Ascending aorta (tissue), 2 donors: ENCODE data around the gene SMAD5. TPM values are rescaled to one million over a fixed set of nuclear protein-coding genes. Genes with fewer than 3 reads are reported as not detected.

ENCODE experiments used
- DNase-seq, 2 donors: peaks; one replicate each; pipeline ENCODE4 v3.0.0-alpha.2; 2019; ENCODE audit warnings: low spot score in 2 of 2
- H3K27ac ChIP-seq, 2 donors: fragments of 200-600 bp; sonication (generic); one replicate each; pipeline ENCODE4 v1.5.1; 2016 to 2017; ENCODE audit warnings: mild to moderate bottlenecking in 1 of 2
- H3K27me3 ChIP-seq: fragments of 200-600 bp; sonication (generic); one replicate; pipeline ENCODE4 v1.5.1; 2017
- H3K36me3 ChIP-seq, 2 donors: fragments of 200-600 bp; sonication (generic); one replicate each; pipeline ENCODE4 v1.5.1; 2016
- H3K4me1 ChIP-seq, 2 donors: fragments of 200-600 bp; sonication (generic); one replicate each; pipeline ENCODE4 v1.5.1; 2016 to 2017; ENCODE audit warnings: mild to moderate bottlenecking in 1 of 2
- H3K4me3 ChIP-seq, 2 donors: fragments of 200-600 bp; sonication (generic); one replicate each; pipeline ENCODE4 v1.5.1; 2016 to 2017; ENCODE audit warnings: mild to moderate bottlenecking in 1 of 2
- H3K9me3 ChIP-seq, 2 donors: fragments of 200-600 bp; sonication (generic); one replicate each; pipeline ENCODE4 v1.5.1; 2016
- CTCF ChIP-seq, 3 experiments: fragments of 200-600 bp in 2 of 3; fragments of 450-650 bp in 1 of 3; sonication (generic) in 2 of 3; IDR thresholded peaks; one replicate each; pipeline ENCODE4 v1.5.1; 2016 to 2019; ENCODE audit warnings: antibody characterized with exemption in 3 of 3, mild to moderate bottlenecking in 1 of 3, moderate library complexity in 1 of 3
- intact Hi-C: fragments of 100-400 bp; cut with DNase I; formaldehyde crosslinking; loops from one replicate; pipeline ENCODE4 v1.15.1; 2023
- total RNA-seq: library from RNA; depleted of rRNA; stranded (reverse); fragments of >200 nt; gene quantifications from one replicate; pipeline ENCODE4 v1.1.0, GENCODE V29; 2016

SMAD5 gene
- 23.8 TPM for total RNA-seq

GRCh38 chr5:136132557-136133221, at the start of gene SMAD5:
TSS of gene SMAD5 (plus strand) at chr5:136132845. CDS start at chr5:136153761, 20,916 bp downstream.
- no peak for TF ChIP-seq CTCF (IDR thresholded peaks at IDR 0.05)
- Histone ChIP-seq H3K27ac (peak within 1 kb of the TSS; percentile 96 to 97), H3K36me3 (no peaks in the 10 kb centered on the region), H3K27me3 (no peaks in the 10 kb centered on the region), H3K4me1 (peaks cover 6 to 31% of the 10 kb centered on the region in 2 donors), H3K4me3 (peak within 1 kb of the TSS; percentile 76 to 84), H3K9me3 (no peaks in the 10 kb centered on the region)
- intact Hi-C loops = loop anchor here (2.0 to 5.0 kb wide), 3 partner anchors 52 to 105 kb away; partner anchors contain the start of gene TGFBI
- peak; percentile 82 to 97 for DNase-seq

GRCh38 chr5:136084698-136085097, 47.9 kb upstream of the SMAD5 start:
- TF ChIP-seq CTCF (IDR thresholded peaks at IDR 0.05) = no peak
- intact Hi-C loops = loop anchor here (5.0 kb wide), 1 partner anchor 197 kb away; no protein-coding TSS in a partner anchor
- peak; percentile 21 to 79 for DNase-seq
- H3K4me3 ChIP-seq = no peak overlapping the region
- no peaks in the 10 kb centered on the region for H3K27me3 ChIP-seq
- H3K27ac ChIP-seq = no peak overlapping the region
- H3K9me3 ChIP-seq = no peaks in the 10 kb centered on the region
- H3K36me3 ChIP-seq = no peaks in the 10 kb centered on the region
- peaks cover 0 to 5% of the 10 kb centered on the region in 2 donors for H3K4me1 ChIP-seq

- Histone ChIP-seq H3K4me3 (no peak overlapping the region), H3K27ac (no peak overlapping the region), H3K36me3 (no peaks in the 10 kb centered on the region), H3K27me3 (no peaks in the 10 kb centered on the region), H3K9me3 (no peaks in the 10 kb centered on the region), H3K4me1 (peaks cover 0 to 5% of the 10 kb centered on the region in 2 donors)
- no peak for DNase-seq
- intact Hi-C loops = no loop called here
- TF ChIP-seq CTCF (IDR thresholded peaks at IDR 0.05) = no peak
Observed at GRCh38 chr5:136086783-136087566, 45.7 kb upstream of the SMAD5 start.

- peak; percentile 16 to 80 for DNase-seq
Observed at GRCh38 chr5:136087961-136088871, 44.4 kb upstream of the SMAD5 start.

More at GRCh38 chr5:136087961-136088871, 44.4 kb upstream of the SMAD5 start:
- H3K36me3 ChIP-seq = no peaks in the 10 kb centered on the region
- TF ChIP-seq CTCF (IDR thresholded peaks at IDR 0.05) = no peak
- H3K4me3 ChIP-seq = no peak overlapping the region
- intact Hi-C loops = no loop called here
- H3K27ac ChIP-seq = peak overlapping the region; percentile 49 to 79
- H3K27me3 ChIP-seq = no peaks in the 10 kb centered on the region
- peaks cover 0 to 5% of the 10 kb centered on the region in 2 donors for H3K4me1 ChIP-seq
- H3K9me3 ChIP-seq = no peaks in the 10 kb centered on the region
